Umbilical cord (tissue), 2 donors: ENCODE measurements around the gene ISM2. TPM values are rescaled to one million over a fixed set of nuclear protein-coding genes. Genes with fewer than 3 reads are reported as not detected.

Source experiments
- DNase-seq: peaks from one replicate; pipeline ENCODE4 v3.0.0-alpha.2; 2015; ENCODE audit warnings: low spot score
- total RNA-seq: library from RNA; depleted of rRNA; stranded (reverse); fragments of >200 nt; gene quantifications from one replicate; pipeline ENCODE4 v1.2.3, GENCODE V29; 2014; ENCODE audit warnings: low replicate concordance; ENCODE audit not compliant: insufficient read depth

ISM2 gene
- total RNA-seq, 1 donor from 2014 or later, result 10.6 TPM

- DNase-seq, result no peak
Observed at GRCh38 chr14:77508249-77508648, 9.6 kb upstream of the ISM2 start.

- DNase-seq, result no peak
Observed at GRCh38 chr14:77507762-77508161, 9.1 kb upstream of the ISM2 start.

- DNase-seq, result no peak
Observed at GRCh38 chr14:77505031-77505430, 6.4 kb upstream of the ISM2 start.

GRCh38 chr14:77503138-77503537, 4.5 kb upstream of the ISM2 start:
- no peak for DNase-seq

- DNase-seq, result no peak
Observed at GRCh38 chr14:77502109-77502782, 3.6 kb upstream of the ISM2 start.

GRCh38 chr14:77498984-77499527, 440 bp upstream of the ISM2 start:
- peak; percentile 2 for DNase-seq

- DNase-seq, result no peak
Observed at GRCh38 chr14:77495334-77495733, 3.3 kb downstream of the ISM2 start.

GRCh38 chr14:77491056-77491455, 7.6 kb downstream of the ISM2 start:
- no peak for DNase-seq

GRCh38 chr14:77490347-77490986, 8.1 kb downstream of the ISM2 start:
- no peak for DNase-seq

GRCh38 chr14:77489041-77489440, 9.6 kb downstream of the ISM2 start:
- no peak for DNase-seq

- DNase-seq, result no peak
Observed at GRCh38 chr14:77488558-77488957, 10.1 kb downstream of the ISM2 start.

- DNase-seq, result peak; percentile 5
Observed at GRCh38 chr14:77485901-77486678, 12.5 kb downstream of the ISM2 start.

GRCh38 chr14:77485256-77485655, 13.4 kb downstream of the ISM2 start:
- DNase-seq, result no peak

GRCh38 chr14:77482422-77482821, 16.2 kb downstream of the ISM2 start:
- no peak for DNase-seq

GRCh38 chr14:77478796-77479195, 19.8 kb downstream of the ISM2 start:
- DNase-seq, result no peak

GRCh38 chr14:77478029-77478428, 20.6 kb downstream of the ISM2 start:
- DNase-seq, result no peak

- no peak for DNase-seq
Observed at GRCh38 chr14:77475432-77476115, 23.0 kb downstream of the ISM2 start.

- DNase-seq, result no peak
Observed at GRCh38 chr14:77474479-77475177, 24.0 kb downstream of the ISM2 start.

GRCh38 chr14:77473921-77474320, 24.7 kb downstream of the ISM2 start:
- DNase-seq, result no peak

GRCh38 chr14:77470224-77470870, 28.3 kb downstream of the ISM2 start:
- no peak for DNase-seq

GRCh38 chr14:77469539-77469938, 29.1 kb downstream of the ISM2 start:
- no peak for DNase-seq
